Testis (tissue), 2 donors: ENCODE data around the gene SPARC.

Experiments used
- POLR2A ChIP-seq: fragments of 450-650 bp; IDR thresholded peaks from one replicate; pipeline ENCODE4 v1.6.1; 2017; ENCODE audit warnings: antibody characterized with exemption, mild to moderate bottlenecking, moderate library complexity
- TF ChIP-seq, protein P1 (sequence below), 3 experiments: fragments of 450-650 bp in 2 of 3; fragments of 200-600 bp in 1 of 3; sonication (generic) in 1 of 3; IDR thresholded peaks; one replicate each; pipeline ENCODE4 v1.5.1; 2016 to 2019; ENCODE audit warnings: antibody characterized with exemption in 3 of 3, mild to moderate bottlenecking in 2 of 3, moderate library complexity in 1 of 3

DNA sequence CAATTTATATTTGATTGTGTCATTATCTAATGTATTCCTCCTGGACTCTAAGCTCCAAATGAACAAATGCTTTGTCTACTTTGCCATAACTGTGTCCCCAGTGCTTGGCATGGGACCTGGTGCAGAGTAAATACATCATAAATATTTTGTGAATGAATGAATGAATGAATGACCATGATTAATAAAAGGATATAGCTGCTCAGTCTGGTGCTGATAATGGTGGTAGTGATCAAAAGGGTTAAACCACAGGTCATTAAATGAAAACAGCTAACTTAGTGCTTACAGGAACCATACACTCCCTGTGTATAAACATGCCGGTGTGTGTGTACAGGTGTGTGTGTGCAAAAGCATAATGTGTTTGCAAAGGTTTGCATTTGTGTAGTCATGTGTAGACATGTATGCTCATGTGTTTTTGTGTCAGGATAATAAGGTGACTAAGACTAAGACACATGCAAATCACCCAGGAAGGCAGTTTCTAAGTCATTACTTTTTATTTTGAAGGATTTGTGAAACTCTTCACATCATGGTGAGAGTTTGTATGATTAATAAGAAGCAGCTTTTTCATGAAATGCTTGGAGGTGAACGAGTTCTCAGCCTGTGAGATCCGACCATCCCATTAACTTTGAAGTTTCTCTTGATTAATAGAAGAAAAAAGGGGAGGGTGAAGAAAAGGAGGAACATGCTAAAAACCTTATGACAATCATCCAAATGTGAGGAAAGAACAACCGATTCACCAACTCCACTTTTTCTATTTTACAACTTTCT lies 24.6 kb downstream of the SPARC start:
- TF ChIP-seq POLR2A: no peak
- TF ChIP-seq, protein P1, sequence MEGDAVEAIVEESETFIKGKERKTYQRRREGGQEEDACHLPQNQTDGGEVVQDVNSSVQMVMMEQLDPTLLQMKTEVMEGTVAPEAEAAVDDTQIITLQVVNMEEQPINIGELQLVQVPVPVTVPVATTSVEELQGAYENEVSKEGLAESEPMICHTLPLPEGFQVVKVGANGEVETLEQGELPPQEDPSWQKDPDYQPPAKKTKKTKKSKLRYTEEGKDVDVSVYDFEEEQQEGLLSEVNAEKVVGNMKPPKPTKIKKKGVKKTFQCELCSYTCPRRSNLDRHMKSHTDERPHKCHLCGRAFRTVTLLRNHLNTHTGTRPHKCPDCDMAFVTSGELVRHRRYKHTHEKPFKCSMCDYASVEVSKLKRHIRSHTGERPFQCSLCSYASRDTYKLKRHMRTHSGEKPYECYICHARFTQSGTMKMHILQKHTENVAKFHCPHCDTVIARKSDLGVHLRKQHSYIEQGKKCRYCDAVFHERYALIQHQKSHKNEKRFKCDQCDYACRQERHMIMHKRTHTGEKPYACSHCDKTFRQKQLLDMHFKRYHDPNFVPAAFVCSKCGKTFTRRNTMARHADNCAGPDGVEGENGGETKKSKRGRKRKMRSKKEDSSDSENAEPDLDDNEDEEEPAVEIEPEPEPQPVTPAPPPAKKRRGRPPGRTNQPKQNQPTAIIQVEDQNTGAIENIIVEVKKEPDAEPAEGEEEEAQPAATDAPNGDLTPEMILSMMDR (IDR thresholded peaks at IDR 0.05): no peak
